ENCODE measurements around the gene CMIP.

- TF ChIP-seq CTCF (IDR thresholded peaks at IDR 0.05) = no peak
- no peak for TF ChIP-seq POLR2AphosphoS5 (IDR thresholded peaks at IDR 0.05)
- TF ChIP-seq EP300 (IDR thresholded peaks at IDR 0.05) = no peak
- TF ChIP-seq POLR2A (IDR thresholded peaks at IDR 0.05) = no peak
These were observed 151.2 kb downstream of the CMIP start for GRCh38 chr16:81595629-81596292.
